Suppressor macrophage (primary cell): ENCODE measurements around the gene LTB4R.
A peak's percentile ranks its signal among the peaks of the same experiment; 100 is the strongest.

ENCODE experiments used
- DNase-seq, 4 experiments: peaks; one replicate each; pipeline ENCODE4 v3.0.0-alpha.2; 2020 to 2022
- total RNA-seq, 17 experiments: gene quantifications; one replicate each; lab custom pipeline; 2026; ENCODE audit warnings: mixed read lengths in 6 of 17, inconsistent platforms in 3 of 17; lab: John Stamatoyannopoulos, UW

Gene LTB4R, protein sequence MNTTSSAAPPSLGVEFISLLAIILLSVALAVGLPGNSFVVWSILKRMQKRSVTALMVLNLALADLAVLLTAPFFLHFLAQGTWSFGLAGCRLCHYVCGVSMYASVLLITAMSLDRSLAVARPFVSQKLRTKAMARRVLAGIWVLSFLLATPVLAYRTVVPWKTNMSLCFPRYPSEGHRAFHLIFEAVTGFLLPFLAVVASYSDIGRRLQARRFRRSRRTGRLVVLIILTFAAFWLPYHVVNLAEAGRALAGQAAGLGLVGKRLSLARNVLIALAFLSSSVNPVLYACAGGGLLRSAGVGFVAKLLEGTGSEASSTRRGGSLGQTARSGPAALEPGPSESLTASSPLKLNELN
- total RNA-seq, result 1.6 to 17.3 (median 7.6) reads per million in 17 experiments

DNA sequence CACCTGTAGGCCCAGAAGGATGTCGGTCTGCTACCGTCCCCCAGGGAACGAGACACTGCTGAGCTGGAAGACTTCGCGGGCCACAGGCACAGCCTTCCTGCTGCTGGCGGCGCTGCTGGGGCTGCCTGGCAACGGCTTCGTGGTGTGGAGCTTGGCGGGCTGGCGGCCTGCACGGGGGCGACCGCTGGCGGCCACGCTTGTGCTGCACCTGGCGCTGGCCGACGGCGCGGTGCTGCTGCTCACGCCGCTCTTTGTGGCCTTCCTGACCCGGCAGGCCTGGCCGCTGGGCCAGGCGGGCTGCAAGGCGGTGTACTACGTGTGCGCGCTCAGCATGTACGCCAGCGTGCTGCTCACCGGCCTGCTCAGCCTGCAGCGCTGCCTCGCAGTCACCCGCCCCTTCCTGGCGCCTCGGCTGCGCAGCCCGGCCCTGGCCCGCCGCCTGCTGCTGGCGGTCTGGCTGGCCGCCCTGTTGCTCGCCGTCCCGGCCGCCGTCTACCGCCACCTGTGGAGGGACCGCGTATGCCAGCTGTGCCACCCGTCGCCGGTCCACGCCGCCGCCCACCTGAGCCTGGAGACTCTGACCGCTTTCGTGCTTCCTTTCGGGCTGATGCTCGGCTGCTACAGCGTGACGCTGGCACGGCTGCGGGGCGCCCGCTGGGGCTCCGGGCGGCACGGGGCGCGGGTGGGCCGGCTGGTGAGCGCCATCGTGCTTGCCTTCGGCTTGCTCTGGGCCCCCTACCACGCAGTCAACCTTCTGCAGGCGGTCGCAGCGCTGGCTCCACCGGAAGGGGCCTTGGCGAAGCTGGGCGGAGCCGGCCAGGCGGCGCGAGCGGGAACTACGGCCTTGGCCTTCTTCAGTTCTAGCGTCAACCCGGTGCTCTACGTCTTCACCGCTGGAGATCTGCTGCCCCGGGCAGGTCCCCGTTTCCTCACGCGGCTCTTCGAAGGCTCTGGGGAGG lies at the start of gene LTB4R:
Gene LTB4R (plus strand): TSS at position 857 of the 959 bp plus-strand sequence. CDS start 4,150 bp downstream, outside the sequence.
- DNase-seq, result peak in 3 of 4 experiments; percentile 41 to 73 (median 68)

DNA sequence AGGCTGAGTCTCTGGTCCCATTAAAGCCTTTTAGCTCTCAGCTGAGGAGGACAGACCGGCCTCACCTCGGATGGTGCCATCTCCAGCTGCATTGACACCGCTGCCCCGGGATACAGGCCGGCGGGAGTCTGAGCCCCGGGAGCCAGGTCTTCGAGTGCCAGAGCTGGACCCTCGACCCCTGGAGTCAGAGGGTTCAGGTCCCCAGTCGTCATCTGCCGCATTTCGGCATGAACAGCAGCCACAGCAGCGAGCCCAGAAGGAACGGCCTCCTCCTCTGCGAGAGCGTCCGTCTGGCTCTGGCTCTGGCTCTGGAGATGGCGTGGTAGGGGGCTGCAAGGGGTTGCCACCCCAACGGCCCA lies 49.4 kb upstream of the LTB4R start:
- DNase-seq, result no peak

DNA sequence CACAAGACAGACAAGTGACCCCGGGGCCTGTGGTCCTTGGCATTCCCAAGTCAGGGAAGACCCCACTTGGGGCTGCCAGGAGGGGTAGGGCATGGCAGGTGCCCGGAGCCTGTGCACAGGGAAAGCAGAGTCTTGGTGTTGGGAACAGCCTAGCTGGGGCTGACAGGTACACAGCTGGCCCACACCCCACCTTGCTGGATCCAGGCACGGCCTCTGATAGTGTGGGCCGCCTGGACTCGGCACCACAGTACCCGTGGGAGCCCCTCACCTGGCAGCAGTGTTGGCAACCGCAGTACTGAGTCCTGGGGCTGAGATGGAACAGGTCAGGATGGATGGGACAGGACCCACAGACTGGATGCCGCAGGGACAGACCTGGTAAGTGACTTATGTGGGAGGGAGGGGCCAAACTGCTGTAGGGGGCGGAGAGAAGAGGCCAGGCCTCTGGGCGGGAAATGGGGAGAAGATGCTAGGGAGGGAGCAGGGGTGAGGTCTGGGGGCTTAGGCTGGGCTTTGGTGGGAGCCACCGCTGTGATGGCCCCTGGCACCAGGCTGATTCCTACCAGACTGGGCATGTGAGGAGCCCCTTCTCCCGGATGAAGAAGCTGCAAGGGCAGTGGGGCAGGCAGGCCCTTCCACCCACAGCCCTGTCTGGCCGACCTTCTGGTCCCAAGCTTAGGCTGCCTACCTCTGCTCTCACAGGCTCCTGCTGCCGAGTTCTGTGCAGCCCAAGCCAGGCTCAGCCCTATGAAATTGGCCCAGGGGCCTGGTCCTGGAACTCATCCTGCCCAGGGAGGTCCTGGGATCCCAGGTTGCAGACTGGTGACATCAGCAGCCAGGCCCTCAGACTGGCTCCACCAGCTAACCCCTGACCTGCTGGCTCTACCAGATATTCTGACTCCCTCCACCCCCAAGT lies 48.2 kb upstream of the LTB4R start, which contains the start of gene TGM1:
Gene TGM1 (minus strand): TSS at position 357 of the 913 bp plus-strand sequence. CDS start 825 bp downstream, outside the sequence.
- DNase-seq, result no peak

DNA sequence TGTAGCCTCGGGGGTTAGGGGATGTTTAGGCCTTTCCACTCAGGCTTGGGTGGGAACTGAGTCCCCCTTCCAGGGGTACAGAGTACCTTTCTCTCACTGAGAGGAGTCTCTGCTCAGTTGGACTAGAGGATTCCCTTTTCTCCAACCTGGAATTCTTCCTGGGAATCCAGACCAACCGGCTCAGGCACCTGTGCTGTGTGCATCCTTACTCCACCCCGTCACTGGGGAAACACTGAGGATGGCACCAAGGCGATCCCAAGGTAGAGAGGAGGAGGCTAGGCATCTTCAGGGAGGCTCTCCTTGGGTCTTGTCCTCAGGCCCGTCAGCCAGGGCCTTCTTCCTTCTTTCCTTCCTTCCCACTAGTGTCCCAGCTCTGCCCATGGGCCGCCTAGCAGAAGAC lies 47.5 kb upstream of the LTB4R start:
- DNase-seq, result no peak

DNA sequence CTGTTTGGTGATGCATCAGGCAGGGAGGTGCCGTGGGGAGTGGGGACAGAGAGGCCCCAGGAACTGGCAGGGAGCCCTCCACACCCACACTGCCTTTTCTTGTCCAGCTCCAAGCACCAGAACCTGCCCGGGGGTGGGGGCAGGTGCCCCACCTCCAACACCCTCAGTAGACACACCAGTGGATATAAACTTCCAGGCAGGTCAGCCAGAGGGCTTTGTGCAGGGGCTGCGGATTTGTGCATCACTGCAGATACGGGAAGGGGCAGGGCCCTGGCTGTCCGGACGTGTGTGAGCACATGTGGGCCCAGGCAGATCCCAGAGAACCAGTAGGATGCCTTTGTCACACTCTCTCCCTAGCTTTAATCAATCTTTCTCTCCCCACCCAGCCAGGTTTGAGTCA lies 47.0 kb upstream of the LTB4R start:
- no peak for DNase-seq

DNA sequence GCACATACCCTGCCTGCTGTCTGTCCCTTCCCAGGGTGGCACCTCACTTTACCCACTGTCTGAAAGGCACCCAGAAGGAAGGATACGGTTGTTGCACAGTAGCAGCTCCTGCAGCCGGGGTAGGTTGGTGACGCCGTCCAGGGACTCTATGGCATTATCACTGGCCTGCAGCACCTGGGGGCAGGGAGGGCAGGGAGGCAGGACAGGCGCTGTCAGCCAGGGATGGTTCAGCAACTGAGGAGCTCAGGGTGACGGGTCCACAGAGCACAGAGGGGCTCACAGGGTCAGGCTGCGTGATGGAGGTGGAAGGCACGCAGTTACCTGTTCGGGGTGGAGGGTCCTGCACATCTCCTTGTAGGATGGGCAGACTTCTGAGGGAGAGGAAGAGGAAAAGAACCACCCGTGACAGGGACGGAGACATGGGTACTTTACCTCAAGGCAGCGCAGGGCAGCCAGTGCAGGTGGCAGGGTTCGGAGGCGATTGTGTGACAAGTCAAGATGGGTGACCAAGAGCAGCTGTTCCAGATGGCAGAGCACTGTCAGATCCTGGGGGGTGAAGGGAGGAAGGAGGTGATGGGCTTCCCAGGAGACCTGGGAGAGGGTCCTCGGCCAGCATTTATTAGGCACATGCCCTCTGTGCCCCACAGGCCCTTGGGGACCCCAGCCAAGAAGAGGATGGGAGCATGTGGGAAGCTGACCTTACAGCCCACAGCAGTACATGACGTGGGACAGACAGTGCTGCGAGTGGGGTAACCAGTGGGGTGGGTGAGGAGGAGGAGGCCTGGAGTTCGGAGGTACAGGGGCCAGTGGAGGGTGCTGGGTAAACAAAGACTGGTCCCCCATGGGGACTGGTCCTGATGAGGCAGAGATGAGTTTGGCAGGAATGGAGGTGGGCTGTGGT lies 44.7 kb upstream of the LTB4R start:
- DNase-seq, result no peak

DNA sequence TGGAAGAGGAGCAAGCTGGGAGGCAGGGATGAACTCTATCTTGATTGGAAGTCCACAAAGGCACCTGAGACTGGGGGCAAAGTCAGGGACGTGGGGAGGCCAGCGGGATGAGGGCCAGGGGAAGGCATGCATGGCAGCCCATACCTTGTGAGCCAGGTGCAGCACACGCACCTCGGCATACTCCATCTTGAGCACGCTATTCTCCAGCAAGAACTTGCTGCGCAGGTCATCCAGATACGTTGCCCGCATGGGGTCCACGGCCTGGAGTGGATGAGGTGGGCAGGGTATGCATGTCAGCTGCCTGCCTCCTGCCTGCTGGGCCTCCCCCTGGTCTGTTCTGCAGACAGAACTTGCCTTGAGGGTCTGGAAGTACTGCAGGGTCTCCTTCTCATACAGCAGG lies 43.8 kb upstream of the LTB4R start:
- no peak for DNase-seq

DNA sequence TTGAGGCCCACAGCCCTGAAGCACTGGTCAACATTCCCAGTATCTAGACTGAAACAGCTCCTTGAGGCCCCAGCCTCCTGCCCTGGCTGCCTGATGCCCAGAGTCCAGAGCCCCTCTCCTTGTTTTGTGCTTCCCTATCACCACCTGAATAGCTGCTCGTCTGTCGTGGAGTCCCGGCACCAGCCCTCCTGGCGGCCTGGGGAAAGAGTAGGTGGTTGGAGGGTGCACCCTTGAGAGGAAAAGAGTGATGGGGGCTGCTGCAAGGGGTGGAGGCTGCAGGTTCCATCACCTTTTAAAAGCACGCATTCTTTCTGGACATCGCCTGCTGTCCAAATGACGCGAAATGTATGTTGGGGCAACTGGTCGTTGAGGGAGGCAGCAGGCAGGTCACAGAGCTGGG lies 43.1 kb upstream of the LTB4R start:
- DNase-seq, result no peak

DNA sequence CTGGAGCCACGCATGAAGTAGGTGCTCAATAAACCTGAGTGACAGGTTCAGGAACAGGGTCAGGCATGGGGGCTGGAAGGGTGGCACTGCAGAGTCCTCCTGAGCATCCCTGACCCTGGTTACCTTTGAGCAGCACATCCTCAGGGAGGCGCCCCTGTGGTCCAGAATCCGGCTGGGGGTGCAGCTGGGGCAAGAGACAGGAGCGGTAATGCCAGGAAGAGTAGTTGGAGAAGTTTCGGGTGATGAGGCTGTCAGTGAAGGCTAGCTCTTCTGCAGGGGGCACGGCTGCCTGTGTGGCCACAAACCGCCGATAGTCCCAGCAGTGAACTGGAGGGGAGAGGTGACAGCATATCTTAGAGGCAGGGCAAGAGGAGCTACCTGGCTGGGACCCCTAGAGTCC lies 41.9 kb upstream of the LTB4R start:
- DNase-seq, result no peak

DNA sequence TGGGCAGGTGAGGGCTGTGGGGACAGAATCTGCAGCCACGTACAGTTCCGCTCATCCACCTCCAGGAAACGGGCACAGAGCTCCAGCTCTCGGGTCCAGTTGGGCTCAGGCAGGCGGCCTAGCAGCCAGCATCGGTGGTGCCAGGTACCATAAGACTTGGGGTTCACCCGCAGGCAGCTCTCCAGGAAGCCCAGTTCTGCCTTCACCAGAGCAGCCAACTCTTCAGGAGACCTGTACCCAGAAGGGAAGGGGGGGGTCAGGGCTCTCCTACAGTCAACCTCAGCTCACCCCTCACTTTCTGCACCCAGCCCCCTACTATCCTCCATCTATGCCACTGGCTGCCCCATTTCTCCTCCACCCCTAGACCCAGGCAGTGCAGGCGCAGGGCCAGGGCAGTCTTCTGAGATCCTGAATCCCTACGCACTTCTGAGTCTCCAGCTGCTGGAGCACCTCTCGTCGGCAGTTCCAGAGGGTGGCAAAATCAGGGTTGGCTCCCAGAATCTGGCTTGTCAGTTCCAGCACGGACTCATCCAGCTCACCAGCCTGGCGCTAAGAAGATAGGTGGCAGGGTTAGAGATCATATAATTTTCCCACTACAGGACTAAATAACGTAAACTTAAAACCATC lies 41.3 kb upstream of the LTB4R start:
- DNase-seq, result no peak

DNA sequence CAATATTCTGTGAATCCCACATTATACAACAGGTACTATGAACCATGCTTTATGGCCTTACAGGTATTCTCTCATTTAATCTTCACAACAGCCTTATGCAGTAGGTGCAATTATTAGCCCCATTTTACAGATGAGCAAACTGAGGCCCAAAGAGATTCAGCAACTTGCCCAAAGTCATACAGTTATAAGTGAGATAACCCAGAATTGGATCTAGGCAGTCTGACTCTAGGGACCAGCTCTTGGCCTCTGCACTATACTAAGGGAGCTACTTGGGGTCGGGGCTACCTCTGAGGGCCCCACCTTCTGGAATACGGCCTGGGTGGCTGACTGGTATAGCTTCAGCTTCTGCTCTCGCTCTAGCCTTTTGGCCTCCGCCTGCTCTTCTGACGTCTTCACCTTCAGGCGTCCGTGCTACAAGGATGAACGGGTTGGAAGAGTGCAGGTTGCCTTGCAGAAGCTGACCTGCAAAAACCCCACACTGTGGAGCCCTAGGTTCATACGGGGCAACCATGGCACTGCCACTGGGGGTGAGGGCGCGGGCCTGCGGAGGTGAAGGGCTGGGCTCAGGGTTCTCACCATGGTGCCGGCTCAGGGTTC lies 40.7 kb upstream of the LTB4R start:
- no peak for DNase-seq

DNA sequence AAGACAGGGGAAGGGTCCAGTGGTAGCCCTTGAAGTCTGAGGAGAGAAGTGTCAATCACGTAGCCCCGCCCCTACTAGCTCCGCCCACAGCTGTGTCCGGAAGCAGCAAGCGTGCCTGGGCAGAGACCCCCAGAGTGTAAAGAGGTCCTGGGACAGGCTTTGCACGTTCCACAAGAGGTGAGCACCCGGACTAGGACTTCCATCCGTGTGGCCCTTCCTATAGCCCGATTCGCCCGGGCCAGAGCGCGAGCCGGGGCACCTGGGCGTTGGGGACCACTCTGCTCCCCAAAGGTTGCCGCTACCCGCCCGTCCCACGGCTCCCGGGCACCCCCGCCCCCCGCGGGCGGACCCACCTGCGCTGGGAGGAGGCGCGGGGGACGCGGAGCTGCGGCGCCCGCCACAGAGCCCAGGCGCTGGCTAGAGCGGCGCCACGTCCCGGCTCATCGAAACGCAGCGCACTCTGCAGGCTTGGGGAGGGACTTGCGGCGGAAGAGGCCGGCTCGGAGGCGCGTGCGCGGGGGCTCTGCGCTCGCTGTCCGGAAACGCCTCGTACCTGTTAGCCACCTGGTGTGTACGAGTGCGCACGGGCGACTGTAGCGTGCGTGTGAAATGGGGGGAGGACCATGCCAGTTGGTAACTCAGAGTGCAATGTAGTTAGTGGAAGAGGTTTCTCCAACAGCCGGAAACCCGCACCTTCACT lies 40.0 kb upstream of the LTB4R start, which contains the start of gene RABGGTA:
Gene RABGGTA (minus strand): TSS at position 464 of the 700 bp plus-strand sequence. CDS start 482 bp downstream, outside the sequence.
- peak; percentile 89 to 96 (median 92) for DNase-seq

DNA sequence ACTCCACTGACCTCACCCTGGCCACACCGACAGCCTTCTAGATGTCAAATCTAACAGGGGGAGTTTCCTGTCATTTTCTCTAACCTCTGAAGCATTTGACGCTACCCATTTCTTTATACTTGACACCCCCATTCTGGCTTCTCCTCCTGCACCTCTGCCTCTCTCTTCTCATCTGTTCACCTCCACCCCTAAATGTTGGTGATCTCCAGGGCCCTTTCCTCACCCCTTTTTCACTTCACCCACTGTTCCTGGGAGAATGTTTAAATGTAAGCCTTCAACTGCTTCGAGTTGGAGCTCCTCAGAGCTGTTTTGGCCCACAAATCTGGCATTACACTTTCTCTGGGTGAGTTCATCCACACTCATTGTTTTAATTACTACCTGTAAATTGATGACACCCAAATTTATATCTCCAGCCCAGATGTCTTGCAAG lies 39.5 kb upstream of the LTB4R start:
- DNase-seq, result no peak

DNA sequence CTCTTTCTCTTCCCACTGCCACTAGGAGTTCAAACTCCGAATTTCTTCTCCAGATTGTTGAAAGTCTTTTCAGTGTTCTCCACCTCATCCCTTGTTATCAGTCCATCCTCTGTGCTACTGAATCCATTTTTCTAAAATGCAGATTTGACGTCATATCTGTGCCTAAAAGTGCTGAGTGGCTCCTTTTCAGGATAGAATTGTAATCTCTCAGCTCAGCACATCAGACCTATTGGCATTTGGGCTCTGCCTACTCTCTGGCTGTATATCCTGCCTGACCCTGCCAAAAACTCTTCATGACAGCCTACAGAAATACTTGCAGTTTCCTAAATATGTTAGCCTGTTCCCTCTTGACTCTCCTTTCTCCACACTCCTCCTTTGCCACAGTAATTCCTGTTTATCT lies 38.8 kb upstream of the LTB4R start:
- DNase-seq, result peak in 2 of 4 experiments; percentile 31 to 41

DNA sequence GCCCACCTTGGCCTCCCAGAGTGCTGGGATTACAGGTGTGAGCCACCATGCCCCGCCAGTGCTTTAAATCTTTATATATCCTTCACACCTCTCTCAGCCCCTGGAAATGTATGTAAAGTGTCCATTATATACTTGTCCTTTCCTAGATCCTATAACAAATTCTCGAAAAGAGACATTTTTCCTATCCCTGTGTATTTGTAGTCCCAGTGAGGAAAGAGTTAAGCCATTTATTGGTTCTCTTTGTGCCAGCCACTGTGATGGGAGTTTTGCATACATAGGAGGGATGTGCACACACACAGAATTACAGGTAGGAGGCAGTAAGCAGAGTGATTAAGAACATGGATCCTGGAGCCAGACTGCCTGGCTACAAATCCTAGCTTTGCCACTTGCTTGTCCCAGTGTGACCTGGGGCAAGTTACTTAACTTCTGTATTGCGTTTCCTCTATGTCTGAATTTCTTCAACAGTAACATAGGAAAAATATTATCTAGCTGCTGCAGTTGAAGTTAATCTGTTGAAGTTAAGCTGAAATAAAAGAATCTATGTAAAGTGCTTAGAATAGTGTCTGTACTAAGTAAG lies 37.8 kb upstream of the LTB4R start:
- DNase-seq, result peak; percentile 43 to 68 (median 65)

DNA sequence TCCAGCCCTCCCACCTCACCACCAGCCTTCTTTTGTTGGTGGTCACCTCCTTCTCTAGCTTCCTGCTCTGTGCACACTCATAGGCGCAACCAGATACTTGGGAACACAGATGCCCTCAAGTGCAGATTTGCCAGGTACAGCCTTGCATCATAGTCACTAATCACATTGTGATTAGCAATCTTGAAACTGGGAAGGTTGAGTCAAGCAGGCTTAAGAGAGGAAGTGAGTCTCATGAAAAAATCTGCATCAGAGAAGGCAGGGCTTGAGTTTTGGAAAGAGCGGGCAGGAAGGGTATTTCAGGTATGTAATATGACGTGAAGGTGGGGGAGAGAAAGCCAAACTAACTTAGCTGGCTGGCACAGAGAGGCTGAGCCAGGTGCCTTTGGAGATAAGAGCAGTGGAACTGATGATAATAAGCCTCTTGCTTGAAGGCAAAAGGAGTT lies 37.2 kb upstream of the LTB4R start:
- DNase-seq, result peak; percentile 59 to 86 (median 76)

DNA sequence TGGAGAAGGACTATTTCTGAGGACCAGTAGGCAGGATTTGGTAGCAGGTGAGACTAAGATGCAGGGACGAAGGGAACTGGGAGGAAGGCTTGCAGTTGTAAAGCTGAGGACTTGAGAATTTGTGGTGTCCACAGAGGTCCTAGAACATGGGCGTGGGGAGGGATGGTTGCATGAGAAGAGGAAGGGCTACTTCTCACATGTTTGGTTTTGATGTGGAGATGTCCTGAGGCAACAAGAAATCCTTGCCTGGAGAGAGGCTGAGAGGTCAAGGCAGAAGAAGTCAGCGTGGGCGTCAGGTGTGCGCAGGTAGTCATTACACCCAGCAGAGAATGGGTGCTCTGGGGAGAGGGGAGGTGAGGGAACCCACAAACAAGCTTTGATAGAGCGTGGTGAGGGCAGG lies 34.2 kb upstream of the LTB4R start:
- peak; percentile 34 to 74 (median 68) for DNase-seq

DNA sequence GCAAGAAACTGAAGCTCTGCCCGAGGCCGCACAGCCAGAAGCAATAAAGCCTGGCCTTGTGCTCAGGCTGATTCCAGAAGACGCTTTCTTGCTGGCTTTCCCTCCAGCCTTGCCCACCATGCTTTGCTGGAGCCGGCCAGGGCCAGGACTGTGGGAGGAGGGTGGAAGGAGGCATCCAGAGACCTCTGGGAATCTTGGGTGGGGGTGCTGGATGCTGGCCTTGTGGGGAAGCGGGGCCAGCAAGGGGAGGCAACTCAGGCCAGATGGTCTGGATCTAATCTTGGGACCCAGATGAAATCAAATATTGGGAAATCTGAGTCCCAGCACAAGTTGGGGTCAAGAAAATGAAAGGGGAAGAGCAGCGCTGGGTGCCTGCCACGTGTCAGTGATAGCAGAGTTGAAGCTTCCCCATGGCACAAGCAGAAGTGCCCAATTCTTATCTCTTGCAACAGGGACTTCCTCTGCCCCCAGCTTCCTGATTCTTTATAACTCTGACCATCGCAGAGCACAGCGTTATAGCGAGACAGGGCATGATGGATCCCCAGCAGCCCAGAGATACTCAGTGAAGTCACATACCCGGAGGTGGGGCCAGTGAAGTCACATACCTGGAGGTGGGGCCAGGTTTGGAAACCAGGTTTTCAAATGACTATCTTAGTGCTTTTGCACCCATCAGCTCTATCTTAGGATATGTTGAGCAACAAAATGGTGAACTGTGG lies 33.5 kb upstream of the LTB4R start:
- DNase-seq, result peak; percentile 79 to 94 (median 90)
